Suprapubic skin (tissue), 3 donors: Measurements from ENCODE around the gene ZNF428.

Experiments used
- CTCF ChIP-seq, 2 donors: fragments of 200-600 bp in 1 of 2; fragments of 450-650 bp in 1 of 2; sonication (generic) in 1 of 2; IDR thresholded peaks; one replicate each; pipeline ENCODE4 v1.5.1; 2016 to 2019; ENCODE audit warnings: antibody characterized with exemption in 2 of 2, mild to moderate bottlenecking in 1 of 2, moderate library complexity in 1 of 2
- EP300 ChIP-seq: sonication (generic); formaldehyde crosslinking; IDR thresholded peaks from one replicate; pipeline ENCODE4 v1.6.1; 2017; ENCODE audit warnings: antibody characterized with exemption

GRCh38 chr19:43564800-43565199 is 54.6 kb downstream of the ZNF428 start:
- TF ChIP-seq CTCF (IDR thresholded peaks at IDR 0.05) (no peak), EP300 (no peak)
